Cardiac muscle cell (in vitro differentiated cells and primary cell): Measurements from ENCODE around the gene CHEK1. TPM values are rescaled to one million over a fixed set of nuclear protein-coding genes. Genes with fewer than 3 reads are reported as not detected.
A peak's percentile ranks its signal among the peaks of the same experiment; 100 is the strongest.
"Not testable (repeated sequence)": the region's sequence is repeated elsewhere in the genome, so short reads cannot be mapped to it uniquely, and the experiment has no call there.

Source experiments
- DNase-seq, 2 donors: peaks; one replicate each; pipeline versions ENCODE4 v3.0.0 to v3.0.0-alpha.2; 2010 to 2017; ENCODE audit warnings: low read depth in 1 of 2, low spot score in 1 of 2
- H3K27ac ChIP-seq: fragments of 200-600 bp; sonication (generic); 2 replicates; pipeline ENCODE4 v1.5.1; 2016
- H3K27me3 ChIP-seq: fragments of 200-600 bp; sonication (generic); 2 replicates; pipeline ENCODE4 v1.6.0; 2016; ENCODE audit warnings: control low read depth
- H3K36me3 ChIP-seq: fragments of 200-600 bp; sonication (generic); 2 replicates; pipeline ENCODE4 v1.5.1; 2016; ENCODE audit warnings: control low read depth
- H3K4me1 ChIP-seq: fragments of 200-600 bp; sonication (generic); 2 replicates; pipeline ENCODE4 v1.8.1; 2017; ENCODE audit warnings: low read depth, mild to moderate bottlenecking, mixed run types
- H3K4me3 ChIP-seq: fragments of 200-600 bp; sonication (generic); 2 replicates; pipeline ENCODE4 v1.5.1; 2016; ENCODE audit warnings: mild to moderate bottlenecking
- H3K9me3 ChIP-seq: fragments of 200-600 bp; sonication (generic); 2 replicates; pipeline ENCODE4 v1.5.1; 2017; ENCODE audit warnings: low read depth, mild to moderate bottlenecking, control low read depth
- CTCF ChIP-seq: IDR thresholded peaks from 2 replicates; pipeline ENCODE4 v1.5.1; 2012; ENCODE audit warnings: low read depth, mild to moderate bottlenecking, low read length
- polyA plus RNA-seq: library from polyadenylated mRNA; unstranded; fragments of >200 nt; fragmentation: Nextera tagmentation; extraction: Ambion mirVana; gene quantifications from 2 replicates; pipeline ENCODE4 v1.2.1, GENCODE V29; 2016
- total RNA-seq: library from RNA; depleted of rRNA; stranded (reverse); fragments of >200 nt; gene quantifications from 2 replicates; pipeline ENCODE4 v1.2.3, GENCODE V29; 2016

CHEK1 gene
- 12.6 and 19.1 TPM in 2 replicates for total RNA-seq
- 11.4 and 15.6 TPM in 2 replicates for polyA plus RNA-seq

- no peaks in the 10 kb centered on the region for H3K9me3 ChIP-seq
- H3K4me3 ChIP-seq: peak within 1 kb of the TSS; percentile 55
- H3K27me3 ChIP-seq: no peaks in the 10 kb centered on the region
- no peak for DNase-seq
- peaks cover 5% of the 10 kb centered on the region for H3K4me1 ChIP-seq
- peaks cover 22% of the 10 kb centered on the region for H3K36me3 ChIP-seq
- H3K27ac ChIP-seq: peak within 1 kb of the TSS; percentile 89
- no peak for TF ChIP-seq CTCF
These were observed at the start of gene CHEK1 for GRCh38 chr11:125624756-125625213. CHEK1 (plus strand) TSS chr11:125625163; CDS start chr11:125626769, 1,606 bp downstream.

- H3K9me3 ChIP-seq, H3K4me1 ChIP-seq, H3K4me3 ChIP-seq, H3K27me3 ChIP-seq, H3K27ac ChIP-seq, DNase-seq: not testable (repeated sequence)
- H3K36me3 ChIP-seq: peaks cover 56% of the 10 kb centered on the region
These were observed 47.8 kb upstream of the CHEK1 start for GRCh38 chr11:125577181-125577580.

GRCh38 chr11:125578783-125579182 is 46.2 kb upstream of the CHEK1 start:
- Histone ChIP-seq H3K36me3 (peaks cover 64% of the 10 kb centered on the region), H3K4me3 (no peak overlapping the region), H3K9me3 (no peaks in the 10 kb centered on the region), H3K27me3 (no peaks in the 10 kb centered on the region), H3K4me1 (no peaks in the 10 kb centered on the region), H3K27ac (no peak overlapping the region)
- no peak for TF ChIP-seq CTCF
- no peak for DNase-seq

- no peak for DNase-seq
- Histone ChIP-seq H3K36me3 (peaks cover 61% of the 10 kb centered on the region), H3K27me3 (no peaks in the 10 kb centered on the region), H3K4me1 (no peaks in the 10 kb centered on the region), H3K9me3 (no peaks in the 10 kb centered on the region), H3K27ac (no peak overlapping the region), H3K4me3 (no peak overlapping the region)
- TF ChIP-seq CTCF: no peak
These were observed 45.2 kb upstream of the CHEK1 start for GRCh38 chr11:125579811-125580210.

- no peak for DNase-seq
- no peak overlapping the region for H3K4me3 ChIP-seq
- no peaks in the 10 kb centered on the region for H3K9me3 ChIP-seq
- H3K27me3 ChIP-seq: no peaks in the 10 kb centered on the region
- TF ChIP-seq CTCF: no peak
- no peak overlapping the region for H3K27ac ChIP-seq
- H3K36me3 ChIP-seq: peaks cover 36% of the 10 kb centered on the region
- H3K4me1 ChIP-seq: no peaks in the 10 kb centered on the region
These were observed 41.5 kb upstream of the CHEK1 start for GRCh38 chr11:125583496-125583895.

- no peaks in the 10 kb centered on the region for H3K4me1 ChIP-seq
- H3K4me3 ChIP-seq: no peak overlapping the region
- no peak for TF ChIP-seq CTCF
- H3K27ac ChIP-seq: no peak overlapping the region
- no peaks in the 10 kb centered on the region for H3K27me3 ChIP-seq
- no peak for DNase-seq
- peaks cover 19% of the 10 kb centered on the region for H3K36me3 ChIP-seq
- no peaks in the 10 kb centered on the region for H3K9me3 ChIP-seq
These were observed 39.5 kb upstream of the CHEK1 start for GRCh38 chr11:125585487-125585886.
